CMK (cell line): ENCODE results near the gene CASP6.

Experiments used
- DNase-seq: peaks from one replicate; pipeline ENCODE4 v3.0.0-alpha.2; 2010; ENCODE audit warnings: low read depth

Gene CASP6

GRCh38 chr4:109702950-109703663 is at the start of gene CASP6:
Gene CASP6 (minus strand): TSS chr4:109703445. CDS start chr4:109703395, 50 bp downstream.
- DNase-seq, result peak; percentile 31

- DNase-seq, result no peak
These were observed 49.3 kb upstream of the CASP6 start for GRCh38 chr4:109752525-109752924.

- DNase-seq, result no peak
These were observed 48.6 kb upstream of the CASP6 start for GRCh38 chr4:109751852-109752251.

GRCh38 chr4:109750652-109751244 is 47.5 kb upstream of the CASP6 start:
- DNase-seq, result no peak

GRCh38 chr4:109749388-109750082 is 46.3 kb upstream of the CASP6 start:
- no peak for DNase-seq

- DNase-seq, result no peak
These were observed 44.9 kb upstream of the CASP6 start for GRCh38 chr4:109748114-109748513.

GRCh38 chr4:109746728-109747127 is 43.5 kb upstream of the CASP6 start:
- no peak for DNase-seq

- no peak for DNase-seq
These were observed 42.6 kb upstream of the CASP6 start for GRCh38 chr4:109745830-109746229.

GRCh38 chr4:109739547-109739946 is 36.3 kb upstream of the CASP6 start:
- DNase-seq, result no peak

- DNase-seq, result no peak
These were observed 35.0 kb upstream of the CASP6 start for GRCh38 chr4:109738104-109738872.

GRCh38 chr4:109735566-109736365 is 32.5 kb upstream of the CASP6 start:
- no peak for DNase-seq

GRCh38 chr4:109733728-109734127 is 30.5 kb upstream of the CASP6 start:
- no peak for DNase-seq

GRCh38 chr4:109730619-109731545 is 27.6 kb upstream of the CASP6 start:
- DNase-seq, result no peak

GRCh38 chr4:109729718-109730618 is 26.7 kb upstream of the CASP6 start, which contains the start of gene PLA2G12A:
Gene PLA2G12A (minus strand): TSS chr4:109730070. CDS start chr4:109729809, 261 bp downstream.
- peak; percentile 29 for DNase-seq

- DNase-seq, result no peak
These were observed 26.0 kb upstream of the CASP6 start for GRCh38 chr4:109729117-109729717.

- DNase-seq, result no peak
These were observed 25.1 kb upstream of the CASP6 start for GRCh38 chr4:109728385-109728784.

- DNase-seq, result no peak
These were observed 19.9 kb upstream of the CASP6 start for GRCh38 chr4:109723110-109723509.

- no peak for DNase-seq
These were observed 19.1 kb upstream of the CASP6 start for GRCh38 chr4:109722357-109722756.

GRCh38 chr4:109721033-109721432 is 17.8 kb upstream of the CASP6 start:
- no peak for DNase-seq
